WTC11 (cell line): ENCODE measurements around the gene DNAH7.

Source experiments
- CREB1 ChIP-seq: sonication (generic); formaldehyde crosslinking; IDR thresholded peaks from 2 replicates; pipeline ENCODE4 v1.8.0; 2023; ENCODE audit warnings: mild to moderate bottlenecking, missing genetic modification reagents
- GABPB1 ChIP-seq: sonication (generic); formaldehyde crosslinking; IDR thresholded peaks from 2 replicates; pipeline ENCODE4 v1.8.1; 2023; ENCODE audit warnings: mild to moderate bottlenecking, missing genetic modification reagents
- JUN ChIP-seq: sonication (generic); formaldehyde crosslinking; IDR thresholded peaks from 2 replicates; pipeline ENCODE4 v1.8.0; 2023; ENCODE audit warnings: mild to moderate bottlenecking, missing genetic modification reagents
- MXD4 ChIP-seq: fragments of 250-450 bp; sonication (Bioruptor Pico); IDR thresholded peaks from 2 replicates; pipeline ENCODE4 v1.8.0; 2021; ENCODE audit warnings: mild to moderate bottlenecking, moderate library complexity, borderline replicate concordance
- NFYB ChIP-seq: sonication (generic); formaldehyde crosslinking; conservative IDR thresholded peaks from 2 replicates; pipeline ENCODE4 v1.8.0; 2022; ENCODE audit warnings: low read depth, missing genetic modification reagents
- OVOL2 ChIP-seq: fragments of 250-450 bp; sonication (Bioruptor Pico); IDR thresholded peaks from 2 replicates; pipeline ENCODE4 v1.9.0; 2021; ENCODE audit warnings: mild to moderate bottlenecking, borderline replicate concordance
- SMAD3 ChIP-seq: sonication (generic); formaldehyde crosslinking; IDR thresholded peaks from 2 replicates; pipeline ENCODE4 v1.8.0; 2022; ENCODE audit warnings: missing genetic modification reagents, mild to moderate bottlenecking, borderline replicate concordance
- TCF7 ChIP-seq: sonication (generic); formaldehyde crosslinking; IDR thresholded peaks from 2 replicates; pipeline ENCODE4 v1.8.0; 2022; ENCODE audit warnings: mild to moderate bottlenecking, low read depth, missing genetic modification reagents, moderate library complexity
- ZNF121 ChIP-seq: sonication (generic); formaldehyde crosslinking; IDR thresholded peaks from 2 replicates; pipeline ENCODE4 v1.8.0; 2023; ENCODE audit warnings: missing genetic modification reagents
- ZNF219 ChIP-seq: sonication (generic); formaldehyde crosslinking; IDR thresholded peaks from 2 replicates; pipeline ENCODE4 v1.8.0; 2023; ENCODE audit warnings: missing genetic modification reagents, mild to moderate bottlenecking, borderline replicate concordance
- ZNF232 ChIP-seq: sonication (generic); formaldehyde crosslinking; IDR thresholded peaks from 2 replicates; pipeline ENCODE4 v1.8.0; 2022; ENCODE audit warnings: mild to moderate bottlenecking, missing genetic modification reagents
- TF ChIP-seq, protein P1 (sequence below): fragments of 200-600 bp; IDR thresholded peaks from 2 replicates; pipeline ENCODE4 v1.8.0; 2022; ENCODE audit warnings: antibody characterized with exemption
- TF ChIP-seq, protein P2 (sequence below): sonication (generic); formaldehyde crosslinking; IDR thresholded peaks from 2 replicates; pipeline ENCODE4 v1.8.1; 2023; ENCODE audit warnings: mild to moderate bottlenecking, moderate library complexity, missing genetic modification reagents
- TF ChIP-seq, protein P3 (sequence below): sonication (generic); formaldehyde crosslinking; IDR thresholded peaks from 2 replicates; pipeline ENCODE4 v1.8.0; 2022; ENCODE audit warnings: mild to moderate bottlenecking, missing genetic modification reagents

DNA sequence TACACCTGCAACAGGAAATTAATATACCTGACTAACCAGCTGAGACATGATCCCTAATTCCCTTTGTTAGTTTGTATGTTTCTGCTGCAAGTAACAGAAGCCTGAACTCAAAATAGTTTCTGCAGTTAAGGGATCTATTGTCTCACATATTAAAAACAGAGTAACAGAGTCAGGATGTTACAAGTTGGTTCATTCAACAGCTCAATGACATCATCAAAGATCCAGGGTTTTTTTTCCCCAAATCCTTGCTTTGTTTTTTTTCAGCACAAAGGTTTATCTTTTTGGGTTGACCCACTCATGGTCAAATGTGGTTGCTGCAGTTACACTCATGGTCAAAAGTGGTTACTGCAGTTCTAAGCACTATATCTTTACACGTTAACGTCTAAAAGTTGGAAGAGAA, 35.0 kb upstream of the DNAH7 start:
- TF ChIP-seq, protein P1, sequence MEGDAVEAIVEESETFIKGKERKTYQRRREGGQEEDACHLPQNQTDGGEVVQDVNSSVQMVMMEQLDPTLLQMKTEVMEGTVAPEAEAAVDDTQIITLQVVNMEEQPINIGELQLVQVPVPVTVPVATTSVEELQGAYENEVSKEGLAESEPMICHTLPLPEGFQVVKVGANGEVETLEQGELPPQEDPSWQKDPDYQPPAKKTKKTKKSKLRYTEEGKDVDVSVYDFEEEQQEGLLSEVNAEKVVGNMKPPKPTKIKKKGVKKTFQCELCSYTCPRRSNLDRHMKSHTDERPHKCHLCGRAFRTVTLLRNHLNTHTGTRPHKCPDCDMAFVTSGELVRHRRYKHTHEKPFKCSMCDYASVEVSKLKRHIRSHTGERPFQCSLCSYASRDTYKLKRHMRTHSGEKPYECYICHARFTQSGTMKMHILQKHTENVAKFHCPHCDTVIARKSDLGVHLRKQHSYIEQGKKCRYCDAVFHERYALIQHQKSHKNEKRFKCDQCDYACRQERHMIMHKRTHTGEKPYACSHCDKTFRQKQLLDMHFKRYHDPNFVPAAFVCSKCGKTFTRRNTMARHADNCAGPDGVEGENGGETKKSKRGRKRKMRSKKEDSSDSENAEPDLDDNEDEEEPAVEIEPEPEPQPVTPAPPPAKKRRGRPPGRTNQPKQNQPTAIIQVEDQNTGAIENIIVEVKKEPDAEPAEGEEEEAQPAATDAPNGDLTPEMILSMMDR: no peak
- TF ChIP-seq ZNF232 (no peak), ZNF219 (CRISPR knock-in tag) (no peak), ZNF121 (CRISPR knock-in tag) (no peak), CREB1 (CRISPR knock-in tag) (no peak), JUN (CRISPR knock-in tag) (no peak), OVOL2 (no peak), MXD4 (no peak), TCF7 (no peak), NFYB (CRISPR knock-in tag) (no peak), SMAD3 (CRISPR knock-in tag) (no peak), GABPB1 (CRISPR knock-in tag) (no peak)
- TF ChIP-seq, protein P2, sequence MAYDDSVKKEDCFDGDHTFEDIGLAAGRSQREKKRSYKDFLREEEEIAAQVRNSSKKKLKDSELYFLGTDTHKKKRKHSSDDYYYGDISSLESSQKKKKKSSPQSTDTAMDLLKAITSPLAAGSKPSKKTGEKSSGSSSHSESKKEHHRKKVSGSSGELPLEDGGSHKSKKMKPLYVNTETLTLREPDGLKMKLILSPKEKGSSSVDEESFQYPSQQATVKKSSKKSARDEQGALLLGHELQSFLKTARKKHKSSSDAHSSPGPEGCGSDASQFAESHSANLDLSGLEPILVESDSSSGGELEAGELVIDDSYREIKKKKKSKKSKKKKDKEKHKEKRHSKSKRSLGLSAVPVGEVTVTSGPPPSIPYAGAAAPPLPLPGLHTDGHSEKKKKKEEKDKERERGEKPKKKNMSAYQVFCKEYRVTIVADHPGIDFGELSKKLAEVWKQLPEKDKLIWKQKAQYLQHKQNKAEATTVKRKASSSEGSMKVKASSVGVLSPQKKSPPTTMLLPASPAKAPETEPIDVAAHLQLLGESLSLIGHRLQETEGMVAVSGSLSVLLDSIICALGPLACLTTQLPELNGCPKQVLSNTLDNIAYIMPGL: no peak
- TF ChIP-seq, protein P3, sequence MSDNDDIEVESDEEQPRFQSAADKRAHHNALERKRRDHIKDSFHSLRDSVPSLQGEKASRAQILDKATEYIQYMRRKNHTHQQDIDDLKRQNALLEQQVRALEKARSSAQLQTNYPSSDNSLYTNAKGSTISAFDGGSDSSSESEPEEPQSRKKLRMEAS (CRISPR knock-in tag): no peak
